ENCODE measurements around the gene FAM110D.

FAM110D gene

DNA sequence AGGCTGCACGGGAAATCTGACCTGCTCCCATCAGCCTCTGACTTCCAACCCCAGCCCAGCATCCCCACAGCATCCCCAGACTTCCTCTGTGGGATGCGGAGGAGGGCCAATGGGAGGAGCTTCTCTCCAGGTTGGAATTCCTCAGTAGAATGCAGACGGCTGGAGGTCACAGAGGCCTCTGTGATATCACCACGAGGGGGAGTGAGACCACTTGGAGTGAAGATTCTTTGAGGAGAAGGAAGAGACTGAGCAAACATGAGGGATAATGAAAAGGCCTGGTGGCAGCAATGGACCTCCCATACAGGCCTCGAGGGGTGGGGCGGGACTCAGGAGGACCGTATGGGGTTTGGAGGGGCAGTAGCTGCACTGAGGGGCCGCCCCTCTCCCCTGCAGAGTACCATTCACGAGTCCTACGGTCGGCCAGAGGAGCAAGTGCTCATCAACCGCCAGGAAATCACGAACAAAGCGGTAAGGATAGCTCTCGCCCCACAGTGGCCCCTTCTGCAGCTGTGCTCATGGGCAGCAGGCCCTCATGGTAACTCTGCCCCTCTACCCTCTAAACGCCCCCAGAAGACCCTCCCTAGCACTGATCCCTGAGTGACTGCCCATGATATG lies 31.6 kb downstream of the FAM110D start, which contains the start of gene CATSPER4:
TSS of gene CATSPER4 (plus strand) at position 230 of the 615 bp plus-strand sequence. CDS start at position 256, 26 bp downstream.
- DNase-seq, result no peak

GRCh38 chr1:26191739-26192138 lies 32.9 kb downstream of the FAM110D start:
- DNase-seq, result no peak

GRCh38 chr1:26195805-26196204 lies 36.9 kb downstream of the FAM110D start:
- DNase-seq, result no peak

GRCh38 chr1:26197301-26197700 lies 38.4 kb downstream of the FAM110D start:
- DNase-seq, result no peak

GRCh38 chr1:26197813-26198212 lies 38.9 kb downstream of the FAM110D start:
- no peak for DNase-seq

GRCh38 chr1:26200413-26200812 lies 41.5 kb downstream of the FAM110D start:
- DNase-seq, result no peak

DNA sequence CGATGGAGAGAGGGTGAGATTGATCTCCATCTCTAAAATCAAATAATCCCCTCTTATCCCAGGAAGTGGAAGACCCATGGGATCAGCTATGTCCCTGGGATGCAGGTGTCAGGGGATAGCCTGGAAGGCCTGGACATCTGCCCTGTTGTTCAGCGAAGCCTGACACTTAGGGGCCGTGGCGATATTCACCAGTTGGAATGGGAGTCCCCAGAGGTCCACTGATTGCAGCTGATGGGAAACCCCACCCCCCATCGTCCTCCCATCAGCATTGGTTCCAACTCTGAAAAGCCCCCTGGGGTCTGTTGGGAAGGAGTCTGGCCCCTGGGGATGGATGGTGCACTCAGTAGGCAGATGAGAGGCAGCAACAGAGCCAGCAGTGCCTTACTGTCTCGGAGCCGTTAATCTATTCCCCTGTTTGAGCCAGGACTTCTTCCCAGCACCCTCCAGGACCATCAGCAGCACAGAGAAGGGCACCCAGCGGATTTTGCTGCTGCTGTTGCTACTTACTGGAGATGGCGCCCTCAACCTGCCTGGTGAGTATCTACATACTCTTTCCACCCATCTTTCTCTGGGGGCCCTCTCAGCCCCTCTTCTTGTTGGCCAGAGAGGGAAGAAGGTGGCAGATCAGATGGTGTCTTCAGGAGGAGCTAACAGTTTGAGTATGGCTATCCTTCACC lies 44.9 kb downstream of the FAM110D start:
- no peak for DNase-seq

DNA sequence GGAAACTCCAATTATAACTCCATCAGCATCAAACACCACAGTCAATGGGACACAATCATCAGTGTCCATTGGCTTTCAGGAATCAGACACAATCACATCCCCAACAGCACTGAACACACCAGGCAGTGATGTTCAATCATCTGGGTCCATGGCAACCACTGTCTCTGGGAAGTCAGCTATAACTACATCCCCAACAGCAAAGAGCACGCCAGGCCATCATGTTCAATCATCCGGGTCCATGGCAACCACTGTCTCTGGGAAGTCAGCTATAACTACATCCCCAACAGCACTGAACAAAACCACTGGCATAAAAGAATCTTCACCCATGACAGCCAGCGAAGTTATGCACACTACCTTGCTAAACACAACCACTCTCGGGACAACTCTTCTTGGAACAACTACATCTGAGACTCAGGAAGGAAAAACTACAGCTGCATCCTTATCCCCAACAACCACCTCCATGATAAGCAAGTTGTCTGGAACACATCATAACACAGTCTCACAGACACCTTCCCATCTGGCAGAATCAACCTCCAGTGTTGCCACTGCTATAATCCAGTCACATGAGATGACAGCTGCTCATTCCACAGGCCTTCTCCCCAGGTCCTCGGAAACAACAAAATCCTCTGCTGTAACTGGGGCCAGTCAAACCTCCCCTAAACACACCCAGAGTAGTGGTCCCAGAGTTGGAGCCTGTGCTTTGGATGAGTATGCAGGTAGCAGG lies 51.4 kb downstream of the FAM110D start:
- no peak for DNase-seq

DNA sequence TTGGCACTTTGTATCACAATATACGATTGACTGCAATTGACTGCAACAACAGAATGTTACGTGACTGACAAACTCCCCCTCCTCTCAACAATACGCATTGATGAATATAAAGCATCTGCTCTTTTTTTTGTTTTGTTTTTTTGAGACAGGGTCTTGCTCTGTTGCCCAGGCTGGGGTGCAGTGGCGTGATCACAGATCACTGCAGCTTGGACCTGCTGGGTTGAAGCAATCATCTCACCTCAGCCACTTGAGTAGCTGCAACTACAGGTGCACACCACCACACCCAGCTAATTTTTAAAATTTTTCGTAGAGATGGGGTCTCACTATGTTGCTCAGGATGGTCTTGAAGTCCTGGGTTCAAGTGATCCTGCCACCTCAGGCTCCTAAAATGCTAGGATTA lies 53.8 kb downstream of the FAM110D start:
- no peak for DNase-seq

GRCh38 chr1:26213335-26213905 lies 54.5 kb downstream of the FAM110D start:
- no peak for DNase-seq

All from right forelimb (tissue), 1 donor.